GM18870 (cell line): Measurements from ENCODE around the gene TASP1.
"Not testable (repeated sequence)": the region's sequence is repeated elsewhere in the genome, so short reads cannot be mapped to it uniquely, and the experiment has no call there.

Source experiments
- ATAC-seq: cut with Tn5 transposase; IDR thresholded peaks from one replicate; pipeline ENCODE4 v1.9.1; 2021; ENCODE audit warnings: moderate library complexity; ENCODE audit not compliant: unreplicated experiment

The TASP1 gene

GRCh38 chr20:13648291-13649228 lies 9.8 kb upstream of the TASP1 start:
- ATAC-seq, result no peak

- ATAC-seq, result no peak
Measured at GRCh38 chr20:13644010-13644409, 5.3 kb upstream of the TASP1 start.

DNA sequence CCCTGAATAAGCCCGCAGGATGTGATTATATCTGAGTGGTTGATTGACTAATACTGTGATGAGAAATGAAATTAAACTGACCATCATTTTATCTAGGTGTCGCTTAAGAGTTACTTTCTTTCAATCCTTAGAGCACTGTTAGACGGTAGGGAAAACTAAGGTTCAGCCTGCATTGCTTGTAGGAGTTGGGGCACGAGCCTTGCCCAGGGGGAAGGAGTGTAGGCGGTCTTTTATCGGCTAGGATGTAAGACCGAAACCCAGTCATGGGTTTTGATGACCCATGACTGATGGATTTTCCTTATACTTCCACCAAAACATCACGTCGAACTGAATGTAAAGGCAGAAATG lies 392 bp upstream of the TASP1 start:
- peak; percentile 26 for ATAC-seq

GRCh38 chr20:13638162-13638495 lies 603 bp downstream of the TASP1 start:
- no peak for ATAC-seq

DNA sequence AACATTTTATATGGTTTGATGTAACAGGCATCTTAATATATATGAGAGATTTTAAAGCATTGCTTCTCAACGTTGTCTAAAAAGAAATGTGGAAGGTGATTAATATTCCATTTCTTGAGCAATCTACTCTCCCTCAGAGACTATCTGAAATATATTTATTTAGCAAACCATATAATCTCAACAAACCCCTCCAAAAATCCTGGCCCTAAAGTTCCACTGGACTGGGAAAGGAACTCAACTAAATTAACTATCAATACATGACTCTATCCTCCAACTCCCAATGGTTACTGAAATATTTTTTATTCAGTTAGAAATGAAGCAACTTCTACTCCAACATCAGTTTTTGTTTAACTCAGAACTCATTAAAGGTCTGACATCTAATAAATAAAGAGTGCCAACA lies 6.3 kb downstream of the TASP1 start:
- ATAC-seq, result no peak

DNA sequence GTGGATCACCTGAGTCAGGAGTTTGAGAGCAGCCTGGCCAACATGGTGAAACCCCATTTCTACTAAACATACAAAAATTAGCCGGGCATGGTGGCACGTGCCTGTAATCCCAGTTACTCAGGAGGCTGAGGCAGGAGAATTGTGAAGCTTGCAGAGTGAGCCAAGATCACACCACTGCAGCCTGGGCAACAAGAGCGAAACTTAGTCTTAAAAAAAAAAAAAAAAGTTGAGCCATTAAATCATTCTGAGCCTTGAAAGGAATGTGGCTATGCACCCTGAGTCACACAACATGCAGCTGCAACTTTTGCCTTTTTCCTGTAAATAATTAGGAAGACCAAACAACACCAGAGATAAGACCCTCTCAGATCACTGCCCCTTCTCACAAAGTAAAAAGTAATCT lies 11.2 kb downstream of the TASP1 start:
- not testable (repeated sequence) for ATAC-seq

GRCh38 chr20:13626724-13627123 lies 12.0 kb downstream of the TASP1 start:
- ATAC-seq, result no peak

GRCh38 chr20:13625304-13625979 lies 13.3 kb downstream of the TASP1 start:
- no peak for ATAC-seq

- not testable (repeated sequence) for ATAC-seq
Measured at GRCh38 chr20:13619415-13619814, 19.3 kb downstream of the TASP1 start.

GRCh38 chr20:13618456-13618855 lies 20.3 kb downstream of the TASP1 start:
- not testable (repeated sequence) for ATAC-seq

DNA sequence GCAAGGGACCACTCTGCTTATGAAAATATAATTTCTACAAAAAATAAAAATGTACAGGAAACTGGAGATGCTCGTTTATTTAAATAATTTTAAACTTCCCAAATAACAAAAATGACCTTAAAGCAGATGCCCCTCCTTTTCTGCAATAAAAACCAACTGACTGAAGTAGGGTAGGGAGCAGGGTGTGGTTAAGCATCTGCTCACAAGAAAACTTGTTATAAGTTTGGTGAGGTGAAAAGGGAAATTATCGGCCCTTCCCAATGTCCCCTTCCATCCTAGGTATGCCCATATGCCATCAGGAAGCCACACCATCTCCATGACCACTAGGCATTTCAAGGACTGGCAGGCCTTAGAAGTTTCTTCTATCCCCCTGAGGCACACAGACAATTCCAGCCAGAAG lies 21.1 kb downstream of the TASP1 start:
- ATAC-seq, result not testable (repeated sequence)

DNA sequence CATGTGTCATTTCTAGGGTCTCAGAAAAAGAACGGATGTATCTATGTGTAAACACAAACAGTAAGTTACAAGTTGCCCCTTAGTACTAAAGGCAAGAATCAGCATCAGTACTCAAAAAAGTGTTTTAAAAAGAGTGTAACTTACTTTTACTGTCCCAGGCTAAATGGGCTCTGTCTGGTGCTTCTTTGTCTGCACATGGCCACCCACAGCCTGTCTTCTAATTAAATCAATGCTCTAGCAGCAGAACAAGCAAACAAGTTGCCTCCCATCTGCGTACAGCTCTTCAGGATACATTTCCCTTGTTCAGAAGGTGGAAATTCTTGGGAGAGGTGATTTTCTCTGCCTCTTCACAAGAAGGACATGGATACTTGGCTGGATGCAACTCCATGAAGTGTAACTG lies 22.0 kb downstream of the TASP1 start:
- not testable (repeated sequence) for ATAC-seq

DNA sequence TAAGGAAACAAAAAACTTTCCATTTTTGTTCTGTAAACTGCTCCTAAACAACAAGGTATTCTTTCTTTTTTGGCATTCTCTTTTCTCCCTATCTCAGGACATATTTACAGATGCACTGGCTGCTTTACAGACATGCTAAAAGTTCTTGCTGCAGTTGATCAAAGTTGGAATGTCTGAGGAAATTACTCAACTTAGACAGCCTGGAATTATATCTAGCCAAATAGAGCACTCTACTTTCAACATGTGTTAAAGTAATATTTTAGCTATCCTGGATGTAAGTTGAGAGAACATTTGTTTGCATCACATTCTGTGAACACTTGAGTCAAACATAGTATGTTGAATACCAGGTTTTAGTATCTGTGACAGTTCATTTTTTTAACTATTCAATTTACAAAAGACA lies 24.8 kb downstream of the TASP1 start:
- ATAC-seq, result no peak

DNA sequence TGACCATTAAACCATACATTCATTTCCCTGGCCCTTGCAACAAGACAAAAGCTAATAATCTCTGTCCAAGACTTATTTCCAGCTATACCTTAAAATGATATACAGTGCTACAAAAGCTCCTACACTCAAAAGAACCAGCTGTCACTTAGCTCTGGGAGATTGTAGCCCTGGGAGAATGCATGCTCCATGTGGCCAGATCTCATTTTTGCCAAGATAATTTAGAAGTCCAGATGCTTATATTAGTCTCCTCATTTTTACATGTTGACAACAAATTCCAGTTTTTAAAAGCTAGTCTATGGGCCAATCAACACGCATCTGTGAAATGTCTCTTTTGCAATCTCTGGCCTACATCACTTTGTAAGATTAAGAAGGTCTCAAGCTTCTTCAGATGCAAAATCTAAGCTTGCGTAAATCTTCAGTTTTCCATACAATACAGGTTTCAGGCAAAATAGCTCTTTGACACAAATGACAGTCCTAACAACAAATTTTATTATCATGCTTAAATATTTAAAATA lies 27.1 kb downstream of the TASP1 start:
- ATAC-seq, result no peak

GRCh38 chr20:13610184-13610583 lies 28.5 kb downstream of the TASP1 start:
- ATAC-seq, result no peak

GRCh38 chr20:13608066-13608465 lies 30.7 kb downstream of the TASP1 start:
- no peak for ATAC-seq

- not testable (repeated sequence) for ATAC-seq
Measured at GRCh38 chr20:13593423-13593822, 45.3 kb downstream of the TASP1 start.

- ATAC-seq, result no peak
Measured at GRCh38 chr20:13588049-13588448, 50.7 kb downstream of the TASP1 start.

GRCh38 chr20:13587370-13587769 lies 51.4 kb downstream of the TASP1 start:
- ATAC-seq, result no peak

DNA sequence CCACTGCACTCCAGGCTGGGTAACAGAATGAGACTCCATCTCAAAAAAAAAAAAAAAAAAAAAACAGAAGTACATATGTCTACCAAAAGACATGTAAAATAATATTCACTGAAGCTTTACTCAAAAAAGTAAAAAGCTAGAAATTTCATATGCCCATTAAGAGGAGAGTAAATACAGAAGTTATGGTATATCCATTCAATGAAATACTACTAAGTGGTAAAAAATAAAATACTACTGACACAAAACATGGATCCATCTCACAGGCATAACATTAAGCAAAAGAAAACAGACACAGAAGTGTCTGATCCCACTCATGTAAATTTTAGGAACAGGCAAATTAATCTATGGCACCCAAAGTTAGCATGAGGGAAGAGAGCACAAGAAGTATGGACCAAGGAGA lies 52.6 kb downstream of the TASP1 start:
- no peak for ATAC-seq

DNA sequence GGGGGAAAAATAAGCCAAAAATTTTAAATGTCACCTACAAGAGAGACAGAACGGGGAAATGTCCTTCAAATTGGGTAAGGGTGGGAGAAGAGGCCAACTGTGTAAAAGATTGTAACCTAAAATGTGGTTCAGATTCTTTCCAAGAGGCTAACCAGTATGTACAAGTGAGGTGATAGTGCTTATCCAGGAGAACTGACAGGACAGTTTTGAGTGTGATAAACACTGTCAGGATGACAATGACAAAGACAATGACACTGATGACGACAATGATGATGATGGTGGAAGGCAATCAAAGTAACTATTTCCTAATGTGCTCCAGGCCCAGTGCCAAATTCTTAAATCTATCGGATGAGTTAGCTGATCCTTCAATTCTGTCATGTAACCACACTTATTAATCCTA lies 57.3 kb downstream of the TASP1 start:
- no peak for ATAC-seq

- no peak for ATAC-seq
Measured at GRCh38 chr20:13580707-13581106, 58.0 kb downstream of the TASP1 start.
